Measurements from ENCODE around the gene PROK1. TPM values are rescaled to one million over a fixed set of nuclear protein-coding genes. Genes with fewer than 3 reads are reported as not detected.

PROK1 gene, protein sequence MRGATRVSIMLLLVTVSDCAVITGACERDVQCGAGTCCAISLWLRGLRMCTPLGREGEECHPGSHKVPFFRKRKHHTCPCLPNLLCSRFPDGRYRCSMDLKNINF
- not detected in 2 replicates for total RNA-seq

DNA sequence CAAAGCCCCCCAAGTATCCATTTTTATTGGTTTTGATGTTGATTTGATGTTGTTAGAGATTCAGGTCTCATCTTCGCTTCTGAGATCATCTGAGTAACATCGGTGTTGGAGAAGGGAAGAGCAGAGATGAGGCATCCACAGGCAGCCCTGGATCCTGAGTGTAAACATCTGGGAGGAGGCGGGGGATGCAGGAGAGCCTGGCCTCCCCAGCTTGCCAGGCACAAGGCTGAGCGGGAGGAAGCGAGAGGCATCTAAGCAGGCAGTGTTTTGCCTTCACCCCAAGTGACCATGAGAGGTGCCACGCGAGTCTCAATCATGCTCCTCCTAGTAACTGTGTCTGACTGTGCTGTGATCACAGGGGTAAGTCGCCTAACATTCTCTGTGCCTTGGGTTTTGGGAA is at the start of gene PROK1:
PROK1 (plus strand) TSS at position 221 of the 400 bp plus-strand sequence; CDS start at position 289, 68 bp downstream.

DNA sequence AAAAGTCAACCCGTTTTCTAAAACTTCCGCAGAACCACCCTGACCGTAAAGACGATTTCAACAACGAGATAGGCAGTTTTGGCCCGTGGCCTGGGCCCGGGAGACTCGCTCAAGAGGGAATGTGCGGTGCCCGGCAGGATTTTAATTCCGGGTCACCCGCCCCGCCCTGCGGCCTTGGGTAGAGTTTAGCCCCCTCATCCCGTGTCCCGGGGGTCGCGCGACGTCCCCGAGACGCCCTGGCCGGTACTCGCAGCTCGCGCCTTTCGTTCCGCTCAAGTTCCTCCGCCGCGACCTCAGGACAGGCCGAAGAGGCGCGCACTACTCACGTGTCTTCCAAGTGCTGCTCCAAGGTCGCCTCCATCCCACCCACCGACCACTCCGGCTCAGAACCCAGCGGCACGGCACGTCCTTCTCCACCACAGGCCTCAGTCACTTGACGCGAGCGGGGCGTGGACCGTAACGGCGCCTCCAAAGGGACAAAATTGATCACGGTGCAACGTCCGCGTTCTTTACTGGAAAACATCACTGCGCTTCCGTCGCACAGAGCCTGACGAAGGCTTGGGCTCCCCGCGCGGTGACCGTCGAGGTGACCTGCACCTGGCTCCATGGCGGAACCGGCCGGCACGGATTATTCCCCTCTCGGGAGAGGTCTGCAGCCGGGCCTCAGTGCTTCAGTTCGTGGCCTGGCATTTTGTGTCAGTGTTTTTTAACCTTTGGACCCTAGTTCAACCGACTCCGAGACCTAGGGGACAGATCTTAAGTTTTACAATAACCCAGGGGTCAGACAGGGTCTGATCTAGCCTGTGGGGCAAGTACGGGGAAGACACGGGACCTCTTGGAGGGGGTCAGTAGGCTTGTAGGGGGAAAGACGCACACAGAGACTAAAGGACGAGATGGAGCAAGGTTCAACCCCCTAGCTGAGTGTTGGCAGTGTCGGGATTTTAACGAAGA is 43.4 kb upstream of the PROK1 start, which contains the start of gene LAMTOR5:
LAMTOR5 (minus strand) TSS at position 435 of the 951 bp plus-strand sequence; CDS start at position 361, 74 bp downstream.

Other genes starting within 250 kb of the PROK1 start
- gene KCNC4, start 240.8 kb upstream of the PROK1 start, total RNA-seq, result 1.1 and 1.4 TPM in 2 replicates
- gene RBM15, start 111.8 kb upstream of the PROK1 start, total RNA-seq, result 30.9 and 56.7 TPM in 2 replicates
- gene SLC16A4, start 60.1 kb upstream of the PROK1 start, total RNA-seq, result 6.3 and 11.0 TPM in 2 replicates
- gene LAMTOR5, start 43.5 kb upstream of the PROK1 start, total RNA-seq, result 39.1 and 41.9 TPM in 2 replicates
- not detected in 2 replicates for gene KCNA10, start 68.0 kb downstream of the PROK1 start, total RNA-seq
- gene KCNA2, start 155.2 kb downstream of the PROK1 start, total RNA-seq, result not detected in 2 replicates
- under 0.01 and 0.37 TPM in 2 replicates for gene KCNA3, start 223.8 kb downstream of the PROK1 start, total RNA-seq

All from subcutaneous preadipocyte (primary cell).